Inflammatory macrophage (primary cell): Measurements from ENCODE around the gene EPB41L5.

Source experiments
- DNase-seq, 2 donors: peaks; one replicate each; pipeline ENCODE4 v3.0.0-alpha.2; 2020 to 2022

The EPB41L5 gene

DNA sequence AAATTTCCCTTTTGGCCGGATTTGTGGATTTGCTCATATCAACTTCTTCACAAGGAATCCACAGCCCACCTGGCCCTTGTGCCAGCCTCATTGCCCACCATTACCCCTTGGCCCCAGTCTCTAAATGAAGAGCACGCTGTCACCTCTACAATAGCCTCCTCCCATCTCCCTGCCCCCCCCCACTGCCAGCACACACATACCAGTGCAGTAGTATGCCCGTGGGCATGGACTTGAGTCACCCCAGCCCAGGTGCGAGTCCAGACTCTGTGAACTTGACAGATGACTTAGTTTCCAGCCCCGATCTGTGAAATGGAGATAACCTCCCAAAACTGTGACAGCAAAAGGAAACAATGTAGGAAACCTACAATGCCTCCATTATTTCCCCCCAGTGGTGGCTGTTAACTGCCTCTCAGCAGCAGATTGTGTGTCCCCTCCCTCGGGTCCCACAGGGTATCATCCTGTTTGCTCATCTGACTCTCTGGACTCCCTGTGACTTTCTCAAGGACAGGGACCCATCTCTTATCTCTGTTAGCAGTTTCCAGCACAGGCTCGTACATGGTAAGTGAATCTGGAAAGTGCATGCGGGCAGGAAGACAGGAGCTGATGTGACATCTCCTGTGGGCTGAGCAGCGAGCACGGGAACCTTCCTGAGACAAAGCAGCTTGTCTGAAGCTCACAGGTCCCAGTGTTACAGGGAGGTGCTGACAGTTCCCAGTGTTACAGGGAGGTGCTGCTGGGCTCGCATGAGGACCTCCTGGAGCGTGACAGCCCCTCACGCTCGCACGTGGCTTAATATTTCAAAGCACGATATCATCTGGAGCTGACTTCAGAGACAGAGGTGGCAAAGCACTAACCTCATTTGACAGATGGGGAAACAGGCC lies 214.5 kb downstream of the EPB41L5 start:
- DNase-seq = no peak

GRCh38 chr2:120228503-120228902 lies 215.6 kb downstream of the EPB41L5 start:
- DNase-seq = no peak
